A549 (cell line): ENCODE data around the gene TRAF3IP1. TPM values are rescaled to one million over a fixed set of nuclear protein-coding genes. Genes with fewer than 3 reads are reported as not detected.

Experiments used
- ATAC-seq, 2 experiments: fragments of 200-7000 bp in 1 of 2; fragments of >200 bp in 1 of 2; cut with Nextera tagmentation in 1 of 2; cut with Tn5 transposase in 1 of 2; 3 replicates each; pipeline versions ENCODE4 v1.8.0 to v1.9.1; 2018 to 2020; ENCODE audit warnings: mild to moderate bottlenecking in 1 of 2, moderate library complexity in 1 of 2
- CTCF ChIA-PET: fragments of 300-600 bp; sonication (Branson Sonifier 250); formaldehyde crosslinking; extraction: SDS; loops from one replicate; lab custom pipeline; 2021; ENCODE audit warnings: antibody characterized with exemption, inconsistent platforms; lab: Yijun Ruan, JAX
- POLR2A ChIA-PET: fragments of 350-600 bp; formaldehyde crosslinking; extraction: SDS; loops from one replicate; lab custom pipeline; 2021; ENCODE audit warnings: antibody characterized with exemption, inconsistent platforms; lab: Yijun Ruan, JAX
- DNase-seq, 2 experiments: peaks; one replicate each; pipeline versions ENCODE4 v3.0.0 to v3.0.0-alpha.2; 2011 to 2016; ENCODE audit warnings: low read depth in 1 of 2, low spot score in 1 of 2
- FAIRE-seq: peaks from 2 replicates; lab custom pipeline; 2011; peaks lifted over from hg19 to GRCh38; lab: Jason Lieb, UNC
- H3K27ac ChIP-seq, 2 experiments: fragments of >200 bp; sonication (Bioruptor Twin); formaldehyde crosslinking; 3 replicates each; pipeline ENCODE4 v1.5.1; 2016 to 2017
- H3K4me1 ChIP-seq: fragments of >200 bp; sonication (Bioruptor Twin); formaldehyde crosslinking; 3 replicates; pipeline ENCODE4 v1.6.1; 2016
- H3K4me2 ChIP-seq: fragments of >200 bp; sonication (Bioruptor Twin); formaldehyde crosslinking; 3 replicates; pipeline ENCODE4 v1.6.1; 2016
- H3K4me3 ChIP-seq: fragments of >200 bp; sonication (Bioruptor Twin); formaldehyde crosslinking; 3 replicates; pipeline ENCODE4 v1.5.1; 2016
- H3K9me3 ChIP-seq: fragments of >200 bp; sonication (Bioruptor Twin); formaldehyde crosslinking; 3 replicates; pipeline ENCODE4 v1.6.1; 2016
- BHLHE40 ChIP-seq: IDR thresholded peaks from 2 replicates; pipeline ENCODE4 v1.6.1; 2012; ENCODE audit warnings: low read depth, low read length, inconsistent platforms
- CBX8 ChIP-seq: fragments of 200-600 bp; sonication (generic); IDR thresholded peaks from 2 replicates; pipeline ENCODE4 v1.6.1; 2016
- CEBPB ChIP-seq, 2 experiments: fragments of >200 bp in 1 of 2; sonication (Bioruptor Twin) in 1 of 2; formaldehyde crosslinking in 1 of 2; IDR thresholded peaks; 2 replicates each; pipeline ENCODE4 v1.6.1; 2012 to 2016
- CHD2 ChIP-seq: fragments of 150-350 bp; IDR thresholded peaks from 2 replicates; pipeline ENCODE4 v1.6.1; 2014; ENCODE audit warnings: low read length; ENCODE audit not compliant: partially characterized antibody
- EHF ChIP-seq: fragments of 250-450 bp; sonication (Bioruptor Pico); IDR thresholded peaks from 2 replicates; pipeline ENCODE4 v1.5.0; 2020; ENCODE audit warnings: mild to moderate bottlenecking
- EHMT2 ChIP-seq: fragments of 200-600 bp; sonication (generic); IDR thresholded peaks from 2 replicates; pipeline ENCODE4 v1.6.1; 2016; ENCODE audit warnings: antibody characterized with exemption, low read depth, mild to moderate bottlenecking, moderate library complexity
- HOXB5 ChIP-seq: fragments of 250-450 bp; sonication (Bioruptor Pico); IDR thresholded peaks from 2 replicates; pipeline ENCODE4 v1.5.0; 2020; ENCODE audit warnings: mild to moderate bottlenecking, moderate library complexity
- JUN ChIP-seq, 2 experiments: fragments of >200 bp; sonication (Bioruptor Twin); formaldehyde crosslinking; IDR thresholded peaks; 2 replicates in 1 of 2; 3 replicates in 1 of 2; pipeline ENCODE4 v1.6.1; 2016 to 2017
- JUNB ChIP-seq: fragments of >200 bp; sonication (Bioruptor Twin); formaldehyde crosslinking; IDR thresholded peaks from 2 replicates; pipeline ENCODE4 v1.6.1; 2016
- KDM5A ChIP-seq: fragments of 200-600 bp; sonication (generic); IDR thresholded peaks from 2 replicates; pipeline ENCODE4 v1.6.1; 2016; ENCODE audit warnings: antibody characterized with exemption, mild to moderate bottlenecking
- MAFK ChIP-seq: fragments of 450-650 bp; IDR thresholded peaks from 2 replicates; pipeline ENCODE4 v1.6.1; 2014; ENCODE audit not compliant: partially characterized antibody
- MYC ChIP-seq: IDR thresholded peaks from 2 replicates; pipeline ENCODE4 v1.6.1; 2012; ENCODE audit warnings: mild to moderate bottlenecking, inconsistent platforms, low read length, improper control_type of control experiment, borderline replicate concordance
- PHF8 ChIP-seq: fragments of 200-600 bp; sonication (generic); IDR thresholded peaks from 2 replicates; pipeline ENCODE4 v1.6.1; 2016; ENCODE audit warnings: low read depth, mild to moderate bottlenecking, antibody characterized with exemption, moderate library complexity, borderline replicate concordance
- POLR2AphosphoS2 ChIP-seq: conservative IDR thresholded peaks from 2 replicates; pipeline ENCODE4 v1.6.1; 2012; ENCODE audit warnings: low read length, improper control_type of control experiment, inconsistent platforms
- RCOR1 ChIP-seq: fragments of 150-350 bp; IDR thresholded peaks from 2 replicates; pipeline ENCODE4 v1.6.1; 2014; ENCODE audit warnings: antibody characterized with exemption, low read length, low read depth
- SMC3 ChIP-seq: fragments of >200 bp; sonication (Bioruptor Twin); formaldehyde crosslinking; IDR thresholded peaks from 3 replicates; pipeline ENCODE4 v1.6.1; 2018; ENCODE audit warnings: inconsistent platforms
- TFCP2L1 ChIP-seq: fragments of 250-450 bp; sonication (Bioruptor Pico); IDR thresholded peaks from 2 replicates; pipeline ENCODE4 v1.5.0; 2021; ENCODE audit warnings: mild to moderate bottlenecking
- TP53 ChIP-seq: fragments of 250-450 bp; sonication (Bioruptor Pico); IDR thresholded peaks from 2 replicates; pipeline ENCODE4 v1.5.0; 2021; ENCODE audit warnings: mild to moderate bottlenecking, moderate library complexity
- ZFP36 ChIP-seq: fragments of 450-650 bp; IDR thresholded peaks from 2 replicates; pipeline ENCODE4 v1.6.1; 2014; ENCODE audit warnings: borderline replicate concordance; ENCODE audit not compliant: partially characterized antibody
- ZNF302 ChIP-seq: fragments of 250-450 bp; sonication (Bioruptor Pico); IDR thresholded peaks from 2 replicates; pipeline ENCODE4 v1.9.0; 2021; ENCODE audit warnings: inconsistent platforms, mild to moderate bottlenecking, moderate library complexity
- ZSCAN20 ChIP-seq: fragments of 250-450 bp; sonication (Bioruptor Pico); IDR thresholded peaks from 2 replicates; pipeline ENCODE4 v1.8.0; 2022; ENCODE audit warnings: mild to moderate bottlenecking, moderate library complexity
- WGBS: methylation state at CpG from one replicate; pipeline ENCODE4 v1.1.6; 2017; ENCODE audit errors: missing lambda C conversion rate; 5-methylcytosine and 5-hydroxymethylcytosine counted together
- polyA plus RNA-seq, 4 experiments: library from polyadenylated mRNA; depleted of rRNA in 3 of 4; stranded (reverse); fragments of >200 nt; fragmentation: RNase III in 1 of 4; extraction: RNeasy Plus Mini Kit Qiagen cat#74134 plus additional on column Dnase treatment in 1 of 4; gene quantifications; 2 replicates in 3 of 4; 3 replicates in 1 of 4; pipeline ENCODE4 v1.2.3, GENCODE V29; 2011 to 2017
- TF ChIP-seq, protein P1 (sequence below): fragments of 250-450 bp; sonication (Bioruptor Pico); IDR thresholded peaks from 2 replicates; pipeline ENCODE4 v1.5.0; 2020; ENCODE audit warnings: low read depth, mild to moderate bottlenecking, moderate library complexity
- TF ChIP-seq, protein P2 (sequence below): IDR thresholded peaks from 2 replicates; pipeline ENCODE4 v1.6.1; 2012; ENCODE audit warnings: low read depth, borderline replicate concordance
- TF ChIP-seq, protein P3 (sequence below): fragments of >200 bp; sonication (Bioruptor Twin); formaldehyde crosslinking; IDR thresholded peaks from 2 replicates; pipeline ENCODE4 v1.6.1; 2016
- TF ChIP-seq, protein P4 (sequence below): fragments of >200 bp; sonication (Bioruptor Twin); formaldehyde crosslinking; IDR thresholded peaks from 3 replicates; pipeline ENCODE4 v1.5.1; 2016
- TF ChIP-seq, protein P5 (sequence below): fragments of 450-650 bp; IDR thresholded peaks from 2 replicates; pipeline ENCODE4 v1.6.1; 2014; ENCODE audit warnings: antibody characterized with exemption
- TF ChIP-seq, protein P6 (sequence below): IDR thresholded peaks from 2 replicates; pipeline ENCODE4 v1.6.1; 2012
- TF ChIP-seq, protein P7 (sequence below): fragments of 200-600 bp; sonication (generic); IDR thresholded peaks from 2 replicates; pipeline ENCODE4 v1.6.1; 2016; ENCODE audit warnings: antibody characterized with exemption, mild to moderate bottlenecking, moderate library complexity

Gene TRAF3IP1
- polyA plus RNA-seq, 2 of the 4 experiments (the other 2 are of a cell fraction), result 10.6 to 19.2 TPM

DNA sequence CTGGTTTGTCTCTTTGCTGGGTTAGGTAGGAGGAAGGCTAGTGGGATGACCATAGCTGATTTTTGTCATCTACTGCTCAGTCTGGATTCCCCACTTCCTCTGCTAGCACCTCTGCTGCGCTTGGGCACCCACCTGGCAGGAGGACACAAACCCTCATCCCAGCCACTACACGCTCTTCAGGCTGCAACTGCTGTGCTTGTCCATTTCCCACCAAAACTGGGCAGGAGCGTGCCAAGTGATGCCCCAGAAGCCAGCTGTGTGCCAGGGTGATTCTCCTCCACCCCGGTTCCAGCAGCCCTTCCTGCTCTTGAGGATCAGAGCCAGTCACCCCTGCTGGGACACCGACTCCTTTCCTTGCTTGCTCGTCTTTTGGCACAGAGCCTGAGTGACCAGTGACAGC, 16.2 kb upstream of the TRAF3IP1 start:
- CTCF ChIA-PET, result interaction anchor here (0.7 to 5.0 kb wide), 8 partner anchors 9 to 48 kb away, joined by 3 to 29 read pairs (median 6); partner anchors contain the start of gene PER2

DNA sequence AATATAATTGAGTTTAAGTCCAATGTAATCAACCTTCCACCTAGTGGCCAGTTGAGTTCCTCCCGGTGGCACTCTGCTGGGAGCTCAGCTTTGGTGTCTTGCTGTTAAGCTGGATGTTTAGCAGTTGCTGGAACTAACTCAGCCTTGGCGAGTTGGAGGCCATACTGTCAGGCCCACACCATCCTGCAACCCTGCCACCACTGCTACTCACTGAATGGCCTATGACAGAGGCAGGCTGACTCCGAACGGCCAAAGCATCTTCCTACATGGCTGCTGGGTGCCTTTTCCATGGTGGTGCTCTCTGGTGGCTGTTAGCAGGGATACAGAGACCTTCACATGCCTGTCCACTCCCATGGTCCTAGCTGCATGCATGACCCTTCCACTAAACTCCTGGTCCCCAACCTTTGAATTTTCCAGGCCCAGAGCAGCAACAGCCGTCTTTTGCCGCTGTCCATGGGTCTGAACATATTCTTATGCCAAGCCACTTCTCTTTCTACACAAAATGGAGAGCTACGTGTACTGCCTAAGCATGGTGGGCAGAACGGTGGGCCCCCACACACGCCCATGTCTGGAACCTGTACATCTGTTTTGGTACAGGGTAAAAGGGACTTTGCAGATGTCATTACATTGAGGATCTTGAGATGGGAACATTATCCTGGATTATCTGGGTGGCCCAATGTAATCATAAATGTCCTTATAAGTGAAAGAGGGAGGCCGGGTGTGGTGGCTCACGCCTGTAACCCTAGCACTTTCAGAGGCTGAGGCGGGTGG, 15.0 kb upstream of the TRAF3IP1 start:
- ChIA-PET CTCF (interaction anchor here (0.6 to 5.0 kb wide), 14 partner anchors 12 to 560 kb away, joined by 3 to 29 read pairs (median 4); partner anchors contain the start of gene PER2), POLR2A (interaction anchor here (1.3 kb wide), 1 partner anchor 18 kb away, joined by 3 read pairs; no protein-coding TSS in a partner anchor)
- ATAC-seq (peak; percentile 70 to 81), FAIRE-seq (no peak), DNase-seq (peak in 1 of 2 experiments; percentile 61)
- Histone ChIP-seq H3K4me3 (no peak overlapping the region), H3K4me1 (peaks cover 26% of the 10 kb centered on the region), H3K4me2 (no peak overlapping the region), H3K9me3 (no peaks in the 10 kb centered on the region), H3K27ac (no peak overlapping the region)
- 78% methylated on average over 12 of the region's 12 CpGs for WGBS
- TF ChIP-seq CEBPB (IDR thresholded peaks at IDR 0.05) (no peak), RCOR1 (no peak), CHD2 (no peak), ZFP36 (no peak), PHF8 (no peak), ZNF302 (CRISPR knock-in tag) (no peak), MAFK (no peak), TP53 (CRISPR knock-in tag) (no peak), JUNB (no peak), JUN (IDR thresholded peaks at IDR 0.05) (no peak), CBX8 (no peak), POLR2AphosphoS2 (no peak), SMC3 (peak; percentile 30; the same call in 2 of the 3 replicates)
- TF ChIP-seq, protein P1, sequence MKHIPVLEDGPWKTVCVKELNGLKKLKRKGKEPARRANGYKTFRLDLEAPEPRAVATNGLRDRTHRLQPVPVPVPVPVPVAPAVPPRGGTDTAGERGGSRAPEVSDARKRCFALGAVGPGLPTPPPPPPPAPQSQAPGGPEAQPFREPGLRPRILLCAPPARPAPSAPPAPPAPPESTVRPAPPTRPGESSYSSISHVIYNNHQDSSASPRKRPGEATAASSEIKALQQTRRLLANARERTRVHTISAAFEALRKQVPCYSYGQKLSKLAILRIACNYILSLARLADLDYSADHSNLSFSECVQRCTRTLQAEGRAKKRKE (CRISPR knock-in tag), result no peak
- TF ChIP-seq, protein P2, sequence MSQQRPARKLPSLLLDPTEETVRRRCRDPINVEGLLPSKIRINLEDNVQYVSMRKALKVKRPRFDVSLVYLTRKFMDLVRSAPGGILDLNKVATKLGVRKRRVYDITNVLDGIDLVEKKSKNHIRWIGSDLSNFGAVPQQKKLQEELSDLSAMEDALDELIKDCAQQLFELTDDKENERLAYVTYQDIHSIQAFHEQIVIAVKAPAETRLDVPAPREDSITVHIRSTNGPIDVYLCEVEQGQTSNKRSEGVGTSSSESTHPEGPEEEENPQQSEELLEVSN, result no peak
- TF ChIP-seq, protein P3, sequence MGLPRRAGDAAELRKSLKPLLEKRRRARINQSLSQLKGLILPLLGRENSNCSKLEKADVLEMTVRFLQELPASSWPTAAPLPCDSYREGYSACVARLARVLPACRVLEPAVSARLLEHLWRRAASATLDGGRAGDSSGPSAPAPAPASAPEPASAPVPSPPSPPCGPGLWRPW, result no peak
- TF ChIP-seq, protein P4, sequence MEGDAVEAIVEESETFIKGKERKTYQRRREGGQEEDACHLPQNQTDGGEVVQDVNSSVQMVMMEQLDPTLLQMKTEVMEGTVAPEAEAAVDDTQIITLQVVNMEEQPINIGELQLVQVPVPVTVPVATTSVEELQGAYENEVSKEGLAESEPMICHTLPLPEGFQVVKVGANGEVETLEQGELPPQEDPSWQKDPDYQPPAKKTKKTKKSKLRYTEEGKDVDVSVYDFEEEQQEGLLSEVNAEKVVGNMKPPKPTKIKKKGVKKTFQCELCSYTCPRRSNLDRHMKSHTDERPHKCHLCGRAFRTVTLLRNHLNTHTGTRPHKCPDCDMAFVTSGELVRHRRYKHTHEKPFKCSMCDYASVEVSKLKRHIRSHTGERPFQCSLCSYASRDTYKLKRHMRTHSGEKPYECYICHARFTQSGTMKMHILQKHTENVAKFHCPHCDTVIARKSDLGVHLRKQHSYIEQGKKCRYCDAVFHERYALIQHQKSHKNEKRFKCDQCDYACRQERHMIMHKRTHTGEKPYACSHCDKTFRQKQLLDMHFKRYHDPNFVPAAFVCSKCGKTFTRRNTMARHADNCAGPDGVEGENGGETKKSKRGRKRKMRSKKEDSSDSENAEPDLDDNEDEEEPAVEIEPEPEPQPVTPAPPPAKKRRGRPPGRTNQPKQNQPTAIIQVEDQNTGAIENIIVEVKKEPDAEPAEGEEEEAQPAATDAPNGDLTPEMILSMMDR, result peak; percentile 37
- TF ChIP-seq, protein P5, sequence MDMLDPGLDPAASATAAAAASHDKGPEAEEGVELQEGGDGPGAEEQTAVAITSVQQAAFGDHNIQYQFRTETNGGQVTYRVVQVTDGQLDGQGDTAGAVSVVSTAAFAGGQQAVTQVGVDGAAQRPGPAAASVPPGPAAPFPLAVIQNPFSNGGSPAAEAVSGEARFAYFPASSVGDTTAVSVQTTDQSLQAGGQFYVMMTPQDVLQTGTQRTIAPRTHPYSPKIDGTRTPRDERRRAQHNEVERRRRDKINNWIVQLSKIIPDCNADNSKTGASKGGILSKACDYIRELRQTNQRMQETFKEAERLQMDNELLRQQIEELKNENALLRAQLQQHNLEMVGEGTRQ, result no peak
- TF ChIP-seq, protein P6, sequence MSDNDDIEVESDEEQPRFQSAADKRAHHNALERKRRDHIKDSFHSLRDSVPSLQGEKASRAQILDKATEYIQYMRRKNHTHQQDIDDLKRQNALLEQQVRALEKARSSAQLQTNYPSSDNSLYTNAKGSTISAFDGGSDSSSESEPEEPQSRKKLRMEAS, result no peak

More for the DNA sequence above, 16.2 kb upstream of the TRAF3IP1 start:
- H3K4me1 ChIP-seq, result peaks cover 38% of the 10 kb centered on the region
- DNase-seq (no peak), ATAC-seq (no peak), FAIRE-seq (no peak)
- TF ChIP-seq JUNB (no peak), EHF (no peak), ZSCAN20 (CRISPR knock-in tag) (no peak), HOXB5 (CRISPR knock-in tag) (no peak), PHF8 (no peak), BHLHE40 (no peak), MYC (no peak), TFCP2L1 (no peak), EHMT2 (no peak), TP53 (CRISPR knock-in tag) (no peak), JUN (IDR thresholded peaks at IDR 0.05) (no peak), KDM5A (no peak)
- TF ChIP-seq, protein P7, sequence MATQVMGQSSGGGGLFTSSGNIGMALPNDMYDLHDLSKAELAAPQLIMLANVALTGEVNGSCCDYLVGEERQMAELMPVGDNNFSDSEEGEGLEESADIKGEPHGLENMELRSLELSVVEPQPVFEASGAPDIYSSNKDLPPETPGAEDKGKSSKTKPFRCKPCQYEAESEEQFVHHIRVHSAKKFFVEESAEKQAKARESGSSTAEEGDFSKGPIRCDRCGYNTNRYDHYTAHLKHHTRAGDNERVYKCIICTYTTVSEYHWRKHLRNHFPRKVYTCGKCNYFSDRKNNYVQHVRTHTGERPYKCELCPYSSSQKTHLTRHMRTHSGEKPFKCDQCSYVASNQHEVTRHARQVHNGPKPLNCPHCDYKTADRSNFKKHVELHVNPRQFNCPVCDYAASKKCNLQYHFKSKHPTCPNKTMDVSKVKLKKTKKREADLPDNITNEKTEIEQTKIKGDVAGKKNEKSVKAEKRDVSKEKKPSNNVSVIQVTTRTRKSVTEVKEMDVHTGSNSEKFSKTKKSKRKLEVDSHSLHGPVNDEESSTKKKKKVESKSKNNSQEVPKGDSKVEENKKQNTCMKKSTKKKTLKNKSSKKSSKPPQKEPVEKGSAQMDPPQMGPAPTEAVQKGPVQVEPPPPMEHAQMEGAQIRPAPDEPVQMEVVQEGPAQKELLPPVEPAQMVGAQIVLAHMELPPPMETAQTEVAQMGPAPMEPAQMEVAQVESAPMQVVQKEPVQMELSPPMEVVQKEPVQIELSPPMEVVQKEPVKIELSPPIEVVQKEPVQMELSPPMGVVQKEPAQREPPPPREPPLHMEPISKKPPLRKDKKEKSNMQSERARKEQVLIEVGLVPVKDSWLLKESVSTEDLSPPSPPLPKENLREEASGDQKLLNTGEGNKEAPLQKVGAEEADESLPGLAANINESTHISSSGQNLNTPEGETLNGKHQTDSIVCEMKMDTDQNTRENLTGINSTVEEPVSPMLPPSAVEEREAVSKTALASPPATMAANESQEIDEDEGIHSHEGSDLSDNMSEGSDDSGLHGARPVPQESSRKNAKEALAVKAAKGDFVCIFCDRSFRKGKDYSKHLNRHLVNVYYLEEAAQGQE, result no peak
- TF ChIP-seq, protein P5, result no peak
- H3K27ac ChIP-seq, result no peak overlapping the region
- no peaks in the 10 kb centered on the region for H3K9me3 ChIP-seq
- no peak overlapping the region for H3K4me2 ChIP-seq
- WGBS, result 89% methylated on average over 6 of the region's 6 CpGs
- POLR2A ChIA-PET, result no interaction called here
- no peak overlapping the region for H3K4me3 ChIP-seq
